CD4-positive, CD25-positive, alpha-beta regulatory T cell (primary cell): ENCODE data around the gene TRHDE. TPM values are rescaled to one million over a fixed set of nuclear protein-coding genes. Genes with fewer than 3 reads are reported as not detected.

Experiments used
- ATAC-seq, 2 donors: fragments of 150-1000 bp; cut with Tn5 transposase; one replicate each; pipeline ENCODE4 v1.10.0; 2021; ENCODE audit warnings: low read depth in 2 of 2, moderate number of reproducible peaks in 2 of 2, moderate library complexity in 1 of 2
- DNase-seq, 3 donors: peaks; one replicate each; pipeline versions ENCODE4 v3.0.0 to v3.0.0-alpha.2; 2012 to 2022; ENCODE audit warnings: mixed read lengths in 1 of 3
- H3K27ac ChIP-seq: one replicate; pipeline ENCODE4 v1.7.0; 2013; ENCODE audit warnings: mild to moderate bottlenecking, low read length; ENCODE audit not compliant: insufficient read depth, poor library complexity, severe bottlenecking
- H3K27me3 ChIP-seq: one replicate; pipeline ENCODE4 v1.7.0; 2013; ENCODE audit warnings: low read length; ENCODE audit not compliant: control insufficient read depth, insufficient read depth
- H3K36me3 ChIP-seq: one replicate; pipeline ENCODE4 v1.7.0; 2013; ENCODE audit warnings: mild to moderate bottlenecking, low read length, moderate library complexity; ENCODE audit not compliant: control insufficient read depth, insufficient read depth
- H3K4me1 ChIP-seq: 2 replicates; pipeline ENCODE4 v1.7.0; 2013; ENCODE audit warnings: mild to moderate bottlenecking, low read length; ENCODE audit not compliant: insufficient read depth, control insufficient read depth, poor library complexity, severe bottlenecking
- H3K4me3 ChIP-seq: one replicate; pipeline ENCODE4 v1.7.0; 2013; ENCODE audit warnings: low read depth, mild to moderate bottlenecking, low read length, moderate library complexity
- H3K9me3 ChIP-seq, 2 experiments: 1 replicate in 1 of 2; 2 replicates in 1 of 2; pipeline ENCODE4 v1.7.0; 2013; ENCODE audit warnings: low read length in 2 of 2, mild to moderate bottlenecking in 1 of 2, moderate library complexity in 1 of 2; ENCODE audit not compliant: control insufficient read depth in 2 of 2
- H3K27ac Mint-ChIP-seq, 3 donors: one replicate each; pipeline ENCODE4 v1.8.0; 2020 to 2022; ENCODE audit warnings: mild to moderate bottlenecking in 3 of 3, mixed read lengths in 3 of 3, moderate library complexity in 2 of 3
- H3K27me3 Mint-ChIP-seq: one replicate; pipeline ENCODE4 v1.8.0; 2022; ENCODE audit warnings: mild to moderate bottlenecking, mixed read lengths
- H3K36me3 Mint-ChIP-seq: one replicate; pipeline ENCODE4 v1.8.0; 2020; ENCODE audit warnings: mixed read lengths
- H3K4me1 Mint-ChIP-seq, 4 donors: one replicate each; pipeline ENCODE4 v1.8.0; 2020 to 2022; ENCODE audit warnings: mixed read lengths in 4 of 4, mild to moderate bottlenecking in 1 of 4
- H3K4me3 Mint-ChIP-seq, 4 donors: one replicate each; pipeline ENCODE4 v1.8.0; 2020 to 2022; ENCODE audit warnings: mild to moderate bottlenecking in 4 of 4, mixed read lengths in 4 of 4, moderate library complexity in 3 of 4
- H3K9me3 Mint-ChIP-seq, 7 donors: one replicate each; pipeline ENCODE4 v1.8.0; 2020 to 2022; ENCODE audit warnings: mixed read lengths in 7 of 7, mild to moderate bottlenecking in 3 of 7, moderate library complexity in 2 of 7
- polyA plus RNA-seq, 4 donors: library from polyadenylated mRNA; unstranded; fragments of 300-500 nt; fragmentation: Illumina TruSeq; gene quantifications; one replicate each; pipeline ENCODE4 v1.2.3, GENCODE V29; 2021
- total RNA-seq: library from RNA; stranded (reverse); gene quantifications from one replicate; pipeline ENCODE4 v1.2.3, GENCODE V29; 2022

Gene TRHDE
- total and polyA plus RNA-seq, 5 donors from 2014 or later: not detected

- no peaks in the 10 kb centered on the region for H3K9me3 ChIP-seq
- Mint-ChIP-seq H3K36me3 (no peaks in the 10 kb centered on the region), H3K4me3 (no peak overlapping the region), H3K4me1 (no peaks in the 10 kb centered on the region), H3K9me3 (peaks cover 0 to 18% (median 4%) of the 10 kb centered on the region in 7 donors), H3K27ac (no peak overlapping the region), H3K27me3 (no peaks in the 10 kb centered on the region)
- H3K36me3 ChIP-seq: no peaks in the 10 kb centered on the region
- ATAC-seq: no peak
- H3K4me1 ChIP-seq: no peaks in the 10 kb centered on the region
- no peak overlapping the region for H3K27ac ChIP-seq
- no peak overlapping the region for H3K4me3 ChIP-seq
- no peaks in the 10 kb centered on the region for H3K27me3 ChIP-seq
- DNase-seq: no peak
Measured at GRCh38 chr12:72246370-72246769, 25.8 kb upstream of the TRHDE start.

- Mint-ChIP-seq H3K9me3 (peaks cover 0 to 35% (median 6%) of the 10 kb centered on the region in 7 donors), H3K27ac (no peak overlapping the region), H3K27me3 (no peaks in the 10 kb centered on the region), H3K4me3 (no peak overlapping the region), H3K36me3 (no peaks in the 10 kb centered on the region), H3K4me1 (no peaks in the 10 kb centered on the region)
- H3K27ac ChIP-seq: no peak overlapping the region
- H3K9me3 ChIP-seq: no peaks in the 10 kb centered on the region
- H3K4me3 ChIP-seq: no peak overlapping the region
- H3K4me1 ChIP-seq: no peaks in the 10 kb centered on the region
- DNase-seq (no peak), ATAC-seq (no peak)
- H3K36me3 ChIP-seq: no peaks in the 10 kb centered on the region
- no peaks in the 10 kb centered on the region for H3K27me3 ChIP-seq
Measured at GRCh38 chr12:72250346-72250745, 21.8 kb upstream of the TRHDE start.

GRCh38 chr12:72256725-72257124 is 15.4 kb upstream of the TRHDE start:
- Mint-ChIP-seq H3K27me3 (no peaks in the 10 kb centered on the region), H3K4me1 (no peaks in the 10 kb centered on the region), H3K4me3 (no peak overlapping the region), H3K27ac (no peak overlapping the region), H3K36me3 (no peaks in the 10 kb centered on the region), H3K9me3 (peaks cover 0 to 25% (median 7%) of the 10 kb centered on the region in 7 donors)
- H3K27ac ChIP-seq: no peak overlapping the region
- H3K4me1 ChIP-seq: no peaks in the 10 kb centered on the region
- no peak overlapping the region for H3K4me3 ChIP-seq
- no peak for DNase-seq
- H3K9me3 ChIP-seq: no peaks in the 10 kb centered on the region
- no peaks in the 10 kb centered on the region for H3K27me3 ChIP-seq
- ATAC-seq: no peak
- H3K36me3 ChIP-seq: no peaks in the 10 kb centered on the region

GRCh38 chr12:72261885-72262284 is 10.3 kb upstream of the TRHDE start:
- Histone ChIP-seq H3K4me3 (no peak overlapping the region), H3K27me3 (no peaks in the 10 kb centered on the region), H3K36me3 (no peaks in the 10 kb centered on the region), H3K4me1 (no peaks in the 10 kb centered on the region), H3K27ac (no peak overlapping the region), H3K9me3 (no peaks in the 10 kb centered on the region)
- Mint-ChIP-seq H3K36me3 (no peaks in the 10 kb centered on the region), H3K27ac (no peak overlapping the region), H3K9me3 (peaks cover 0 to 7% (median 0%) of the 10 kb centered on the region in 7 donors), H3K27me3 (peaks cover 5% of the 10 kb centered on the region), H3K4me3 (no peak overlapping the region), H3K4me1 (no peaks in the 10 kb centered on the region)
- ATAC-seq (no peak), DNase-seq (no peak)

GRCh38 chr12:72264548-72265175 is 7.5 kb upstream of the TRHDE start:
- no peak for ATAC-seq

GRCh38 chr12:72267974-72268373 is 4.2 kb upstream of the TRHDE start:
- ATAC-seq (no peak), DNase-seq (no peak)
- Mint-ChIP-seq H3K27ac (no peak overlapping the region), H3K36me3 (no peaks in the 10 kb centered on the region), H3K9me3 (peaks cover 0 to 5% (median 0%) of the 10 kb centered on the region in 7 donors), H3K4me1 (no peaks in the 10 kb centered on the region), H3K4me3 (no peak overlapping the region), H3K27me3 (peaks cover 30% of the 10 kb centered on the region)
- Histone ChIP-seq H3K4me1 (no peaks in the 10 kb centered on the region), H3K36me3 (no peaks in the 10 kb centered on the region), H3K9me3 (no peaks in the 10 kb centered on the region), H3K27ac (no peak overlapping the region), H3K27me3 (peaks cover 6% of the 10 kb centered on the region), H3K4me3 (no peak overlapping the region)

More at GRCh38 chr12:72264548-72265175, 7.5 kb upstream of the TRHDE start:
- peaks cover 0 to 2% (median 0%) of the 10 kb centered on the region in 7 donors for H3K9me3 Mint-ChIP-seq
- H3K36me3 Mint-ChIP-seq: no peaks in the 10 kb centered on the region
- DNase-seq: peak in 1 of 3 donors; percentile 4
- Histone ChIP-seq H3K4me3 (no peak overlapping the region), H3K36me3 (no peaks in the 10 kb centered on the region), H3K27me3 (no peaks in the 10 kb centered on the region), H3K4me1 (no peaks in the 10 kb centered on the region), H3K9me3 (no peaks in the 10 kb centered on the region), H3K27ac (no peak overlapping the region)
- no peak overlapping the region for H3K27ac Mint-ChIP-seq
- no peak overlapping the region for H3K4me3 Mint-ChIP-seq
- H3K27me3 Mint-ChIP-seq: peaks cover 6% of the 10 kb centered on the region
- H3K4me1 Mint-ChIP-seq: no peaks in the 10 kb centered on the region

- no peak overlapping the region for H3K4me3 Mint-ChIP-seq
- H3K36me3 Mint-ChIP-seq: no peaks in the 10 kb centered on the region
- Histone ChIP-seq H3K9me3 (no peaks in the 10 kb centered on the region), H3K4me1 (no peaks in the 10 kb centered on the region), H3K27me3 (peaks cover 6% of the 10 kb centered on the region), H3K36me3 (no peaks in the 10 kb centered on the region), H3K27ac (no peak overlapping the region), H3K4me3 (no peak overlapping the region)
- H3K27me3 Mint-ChIP-seq: peaks cover 34% of the 10 kb centered on the region
- no peaks in the 10 kb centered on the region for H3K4me1 Mint-ChIP-seq
- H3K9me3 Mint-ChIP-seq: peaks cover 0 to 5% (median 0%) of the 10 kb centered on the region in 7 donors
- no peak overlapping the region for H3K27ac Mint-ChIP-seq
- DNase-seq: no peak
- no peak for ATAC-seq
Measured at GRCh38 chr12:72268386-72268785, 3.8 kb upstream of the TRHDE start.

GRCh38 chr12:72269491-72269890 is 2.7 kb upstream of the TRHDE start:
- Histone ChIP-seq H3K4me1 (no peaks in the 10 kb centered on the region), H3K4me3 (no peak overlapping the region), H3K36me3 (no peaks in the 10 kb centered on the region), H3K27ac (no peak overlapping the region), H3K9me3 (no peaks in the 10 kb centered on the region), H3K27me3 (peaks cover 8% of the 10 kb centered on the region)
- no peak overlapping the region for H3K27ac Mint-ChIP-seq
- peaks cover 45% of the 10 kb centered on the region for H3K27me3 Mint-ChIP-seq
- no peak for ATAC-seq
- H3K36me3 Mint-ChIP-seq: no peaks in the 10 kb centered on the region
- H3K4me1 Mint-ChIP-seq: no peaks in the 10 kb centered on the region
- peaks cover 0 to 7% (median 0%) of the 10 kb centered on the region in 7 donors for H3K9me3 Mint-ChIP-seq
- DNase-seq: no peak
- no peak overlapping the region for H3K4me3 Mint-ChIP-seq
